HEK293T (cell line): ENCODE results near the gene PEAK3.

Experiments
- ARNT ChIP-seq: fragments of 450-650 bp; IDR thresholded peaks from 2 replicates; pipeline ENCODE4 v1.6.1; 2017; ENCODE audit warnings: mild to moderate bottlenecking
- BHLHE40 ChIP-seq: fragments of 450-650 bp; IDR thresholded peaks from 2 replicates; pipeline ENCODE4 v1.6.1; 2016; ENCODE audit warnings: mild to moderate bottlenecking, moderate library complexity, borderline replicate concordance
- FOXM1 ChIP-seq: fragments of 450-650 bp; IDR thresholded peaks from 2 replicates; pipeline ENCODE4 v1.6.1; 2017; ENCODE audit warnings: mild to moderate bottlenecking, borderline replicate concordance
- SP1 ChIP-seq: fragments of 450-650 bp; IDR thresholded peaks from 2 replicates; pipeline ENCODE4 v1.6.1; 2017
- TARDBP ChIP-seq: fragments of 450-650 bp; IDR thresholded peaks from 2 replicates; pipeline ENCODE4 v1.6.1; 2016

- TF ChIP-seq TARDBP (no peak), SP1 (no peak), FOXM1 (no peak), BHLHE40 (no peak), ARNT (no peak)
Measured at GRCh38 chr19:2227415-2228156, 54.4 kb downstream of the PEAK3 start.
